Camera-type eye (tissue), 1 donor: ENCODE results near the gene PLEKHH2. TPM values are rescaled to one million over a fixed set of nuclear protein-coding genes. Genes with fewer than 3 reads are reported as not detected.

ENCODE experiments used
- total RNA-seq: library from RNA; depleted of rRNA; stranded (reverse); fragments of >200 nt; gene quantifications from one replicate; pipeline ENCODE4 v1.2.3, GENCODE V29; 2014

The PLEKHH2 gene
- total RNA-seq: 36.6 TPM

GRCh38 chr2:43637030-43637803 is at the start of gene PLEKHH2:
PLEKHH2 (plus strand) TSS chr2:43637260; CDS start chr2:43644674, 7,414 bp downstream.

DNA sequence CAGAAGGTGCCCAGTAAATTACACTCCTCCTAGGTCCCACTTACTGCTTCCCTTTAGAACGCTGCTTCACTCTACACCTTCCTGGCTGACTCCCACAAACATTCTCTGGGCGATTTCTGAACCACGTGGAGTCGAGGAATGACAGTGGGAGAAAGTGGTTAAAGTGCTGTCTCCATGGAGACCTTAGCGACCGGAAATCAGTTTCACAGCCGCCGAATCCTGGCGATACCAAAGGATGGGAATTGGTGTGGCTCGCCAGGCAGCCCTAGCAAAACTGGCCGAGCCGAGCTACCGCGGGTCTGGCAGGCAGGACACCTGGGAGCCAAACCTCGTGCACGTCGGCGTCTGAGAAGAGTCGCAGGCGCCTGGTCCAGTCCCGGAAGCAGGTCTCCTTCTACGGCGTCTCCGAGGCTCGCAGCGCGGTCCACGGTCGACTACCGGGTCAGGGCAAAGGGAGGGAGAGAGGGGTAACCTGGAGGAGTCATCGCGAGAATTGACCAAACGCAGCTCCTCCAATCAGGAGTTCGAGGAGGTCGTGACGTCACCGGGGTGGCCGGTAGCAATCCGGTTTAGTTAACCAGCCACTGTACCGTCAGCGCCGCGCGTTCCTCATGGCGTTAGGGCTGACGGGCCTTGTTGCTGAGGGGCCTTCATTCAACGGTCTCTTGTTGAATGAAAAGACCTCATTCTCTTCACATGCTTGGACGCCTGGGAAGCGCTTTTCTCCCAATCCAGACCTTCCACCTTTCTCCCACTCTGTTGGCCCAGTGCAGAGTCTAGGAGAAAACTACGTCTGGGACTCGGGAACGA is 41.3 kb upstream of the PLEKHH2 start, which contains the start of gene THADA:
TSS of gene THADA (minus strand) at position 436 of the 810 bp plus-strand sequence. CDS start 3,646 bp downstream, outside the sequence.

DNA sequence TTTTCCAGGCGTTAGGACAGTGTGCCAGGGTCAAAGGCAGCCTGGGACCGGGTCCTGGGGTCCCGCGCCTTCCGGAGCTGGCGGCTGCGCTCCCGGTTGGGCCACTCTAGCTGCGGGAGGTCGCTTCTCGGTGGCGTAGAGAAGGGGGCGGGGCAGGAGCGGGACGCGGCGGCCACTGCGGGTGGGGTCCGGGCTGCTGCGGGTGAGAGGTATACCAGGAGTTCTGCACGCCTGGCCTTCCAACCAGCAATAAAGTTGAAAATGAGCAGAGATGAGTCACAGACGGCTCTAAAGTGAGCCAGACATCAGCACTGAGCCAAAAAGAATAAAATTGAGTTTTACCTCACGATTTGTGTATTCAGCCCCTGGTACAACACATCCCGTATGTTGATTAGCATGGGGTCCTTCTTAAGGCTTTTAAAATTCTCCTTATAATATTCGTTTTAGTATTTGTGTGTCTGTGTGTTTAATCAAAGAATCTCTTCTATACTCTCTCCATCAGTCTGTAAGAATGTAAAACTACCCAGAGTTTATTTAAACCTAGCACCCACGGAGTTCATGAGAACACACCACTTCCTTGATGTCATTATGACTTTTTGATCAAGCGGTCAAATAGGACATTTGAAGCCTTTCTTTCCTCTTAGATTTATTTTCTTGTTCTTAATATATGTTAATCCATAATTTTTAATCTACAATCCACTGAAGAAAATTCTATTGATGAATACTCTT is 39.4 kb downstream of the PLEKHH2 start, which contains the start of gene C1GALT1C1L:
TSS of gene C1GALT1C1L (minus strand) at position 108 of the 729 bp plus-strand sequence. CDS start at position 1, 107 bp downstream.

GRCh38 chr2:43773876-43774613 is 137.0 kb downstream of the PLEKHH2 start, which contains the start of gene DYNC2LI1:
DYNC2LI1 (plus strand) TSS chr2:43774039; CDS start chr2:43774139, 100 bp downstream.

Other genes with a start within 250 kb of the PLEKHH2 start
- 65.4 TPM for gene THADA, start 41.2 kb upstream of the PLEKHH2 start, total RNA-seq
- 1.3 TPM for gene C1GALT1C1L, start 39.2 kb downstream of the PLEKHH2 start, total RNA-seq
- 65.7 TPM for gene DYNC2LI1, start 136.8 kb downstream of the PLEKHH2 start, total RNA-seq
- gene ABCG5, start 201.6 kb downstream of the PLEKHH2 start, total RNA-seq: 0.27 TPM
- 0.27 TPM for gene ABCG8, start 201.7 kb downstream of the PLEKHH2 start, total RNA-seq